SK-N-SH treated with all-trans-retinoic acid at 6 μM for 48 hours (cell line): ENCODE data around the gene B3GALT6.
"Not testable (repeated sequence)": the region's sequence is repeated elsewhere in the genome, so short reads cannot be mapped to it uniquely, and the experiment has no call there.

Experiments
- ATAC-seq: fragments of 200-7000 bp; cut with Tn5 transposase; 3 replicates; pipeline ENCODE4 v1.9.1; 2020; ENCODE audit warnings: mild to moderate bottlenecking, moderate library complexity
- BACH2 ChIP-seq: fragments of 250-450 bp; sonication (Bioruptor Pico); IDR thresholded peaks from 2 replicates; pipeline ENCODE4 v1.9.0; 2021; ENCODE audit warnings: mild to moderate bottlenecking, borderline replicate concordance
- CREB5 ChIP-seq: fragments of 250-450 bp; sonication (Bioruptor Pico); IDR thresholded peaks from 2 replicates; pipeline ENCODE4 v1.5.1; 2020; ENCODE audit warnings: low read depth, mild to moderate bottlenecking, moderate library complexity
- CSDC2 ChIP-seq: fragments of 250-450 bp; sonication (Bioruptor Pico); IDR thresholded peaks from 2 replicates; pipeline ENCODE4 v1.5.0; 2020; ENCODE audit warnings: mild to moderate bottlenecking, moderate library complexity
- ESRRG ChIP-seq: fragments of 250-450 bp; sonication (Bioruptor Pico); IDR thresholded peaks from 2 replicates; pipeline ENCODE4 v1.6.1; 2021; ENCODE audit warnings: mild to moderate bottlenecking
- GLIS3 ChIP-seq: fragments of 250-450 bp; sonication (Bioruptor Pico); IDR thresholded peaks from 2 replicates; pipeline ENCODE4 v1.5.0; 2020; ENCODE audit warnings: mild to moderate bottlenecking, moderate library complexity
- ISL1 ChIP-seq: fragments of 250-450 bp; sonication (Bioruptor Pico); IDR thresholded peaks from 2 replicates; pipeline ENCODE4 v2.1.2; 2022; ENCODE audit warnings: mild to moderate bottlenecking, moderate library complexity
- OSR1 ChIP-seq: fragments of 250-450 bp; sonication (Bioruptor Pico); IDR thresholded peaks from 2 replicates; pipeline ENCODE4 v1.8.0; 2022; ENCODE audit warnings: moderate library complexity, mild to moderate bottlenecking, inconsistent platforms
- PATZ1 ChIP-seq: fragments of 250-450 bp; sonication (Bioruptor Pico); IDR thresholded peaks from 2 replicates; pipeline ENCODE4 v1.8.0; 2020; ENCODE audit warnings: mild to moderate bottlenecking, moderate library complexity, borderline replicate concordance
- PPARA ChIP-seq: fragments of 250-450 bp; sonication (Bioruptor Pico); IDR thresholded peaks from 2 replicates; pipeline ENCODE4 v1.5.0; 2020; ENCODE audit warnings: mild to moderate bottlenecking, borderline replicate concordance
- RARB ChIP-seq: fragments of 250-450 bp; sonication (Bioruptor Pico); IDR thresholded peaks from 2 replicates; pipeline ENCODE4 v1.8.0; 2021; ENCODE audit warnings: mild to moderate bottlenecking, moderate library complexity
- TCF4 ChIP-seq: fragments of 250-450 bp; sonication (Bioruptor Pico); IDR thresholded peaks from 2 replicates; pipeline ENCODE4 v1.8.0; 2021; ENCODE audit warnings: mild to moderate bottlenecking, moderate library complexity, borderline replicate concordance
- TOX ChIP-seq: fragments of 250-450 bp; sonication (Bioruptor Pico); IDR thresholded peaks from 2 replicates; pipeline ENCODE4 v1.8.0; 2021; ENCODE audit warnings: mild to moderate bottlenecking, moderate library complexity, borderline replicate concordance
- ZFP3 ChIP-seq: fragments of 250-450 bp; sonication (Bioruptor Pico); IDR thresholded peaks from 2 replicates; pipeline ENCODE4 v1.5.0; 2020; ENCODE audit warnings: mild to moderate bottlenecking, moderate library complexity
- ZNF565 ChIP-seq: fragments of 450-650 bp; formaldehyde crosslinking; conservative IDR thresholded peaks from 2 replicates; pipeline ENCODE4 v1.5.0; 2020; ENCODE audit warnings: low read depth, mild to moderate bottlenecking, moderate library complexity
- ZNF70 ChIP-seq: fragments of 450-650 bp; formaldehyde crosslinking; IDR thresholded peaks from 2 replicates; pipeline ENCODE4 v1.5.0; 2020; ENCODE audit warnings: mild to moderate bottlenecking, moderate library complexity
- ZNF8 ChIP-seq: fragments of 450-650 bp; formaldehyde crosslinking; IDR thresholded peaks from 2 replicates; pipeline ENCODE4 v1.5.0; 2020; ENCODE audit warnings: mild to moderate bottlenecking, moderate library complexity
- TF ChIP-seq, protein P1 (sequence below): fragments of 250-450 bp; sonication (Bioruptor Pico); IDR thresholded peaks from 2 replicates; pipeline ENCODE4 v1.5.0; 2020; ENCODE audit warnings: mild to moderate bottlenecking, moderate library complexity

Gene B3GALT6

DNA sequence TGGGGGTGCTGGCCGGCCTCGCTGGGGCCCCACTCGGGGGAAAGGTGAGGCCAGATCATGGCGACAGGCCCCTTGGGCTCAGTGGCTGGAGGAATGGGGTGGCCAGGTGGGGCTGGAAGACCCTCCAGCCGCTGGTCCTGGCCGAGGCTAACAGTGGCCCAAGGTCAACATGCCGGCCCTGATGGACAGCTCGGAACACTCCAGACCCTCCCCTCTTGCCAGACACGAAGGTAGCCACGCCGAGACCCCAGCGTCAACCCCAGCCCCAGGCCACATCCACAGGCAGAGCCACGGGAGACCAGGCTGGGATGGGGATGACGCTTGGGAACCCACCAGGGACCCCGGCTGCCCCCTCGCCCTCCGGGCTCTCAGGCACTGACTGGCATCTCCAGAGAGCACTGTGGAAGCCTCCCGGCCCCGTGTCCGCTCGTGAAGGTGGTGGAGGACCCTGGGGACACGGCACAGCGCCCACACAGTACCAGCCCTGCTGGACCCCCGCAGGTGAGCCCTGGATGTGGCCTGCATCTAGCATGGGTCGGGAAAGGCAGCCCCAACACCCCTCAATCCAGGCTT is 15.4 kb downstream of the B3GALT6 start (continued):
- TF ChIP-seq, protein P1, sequence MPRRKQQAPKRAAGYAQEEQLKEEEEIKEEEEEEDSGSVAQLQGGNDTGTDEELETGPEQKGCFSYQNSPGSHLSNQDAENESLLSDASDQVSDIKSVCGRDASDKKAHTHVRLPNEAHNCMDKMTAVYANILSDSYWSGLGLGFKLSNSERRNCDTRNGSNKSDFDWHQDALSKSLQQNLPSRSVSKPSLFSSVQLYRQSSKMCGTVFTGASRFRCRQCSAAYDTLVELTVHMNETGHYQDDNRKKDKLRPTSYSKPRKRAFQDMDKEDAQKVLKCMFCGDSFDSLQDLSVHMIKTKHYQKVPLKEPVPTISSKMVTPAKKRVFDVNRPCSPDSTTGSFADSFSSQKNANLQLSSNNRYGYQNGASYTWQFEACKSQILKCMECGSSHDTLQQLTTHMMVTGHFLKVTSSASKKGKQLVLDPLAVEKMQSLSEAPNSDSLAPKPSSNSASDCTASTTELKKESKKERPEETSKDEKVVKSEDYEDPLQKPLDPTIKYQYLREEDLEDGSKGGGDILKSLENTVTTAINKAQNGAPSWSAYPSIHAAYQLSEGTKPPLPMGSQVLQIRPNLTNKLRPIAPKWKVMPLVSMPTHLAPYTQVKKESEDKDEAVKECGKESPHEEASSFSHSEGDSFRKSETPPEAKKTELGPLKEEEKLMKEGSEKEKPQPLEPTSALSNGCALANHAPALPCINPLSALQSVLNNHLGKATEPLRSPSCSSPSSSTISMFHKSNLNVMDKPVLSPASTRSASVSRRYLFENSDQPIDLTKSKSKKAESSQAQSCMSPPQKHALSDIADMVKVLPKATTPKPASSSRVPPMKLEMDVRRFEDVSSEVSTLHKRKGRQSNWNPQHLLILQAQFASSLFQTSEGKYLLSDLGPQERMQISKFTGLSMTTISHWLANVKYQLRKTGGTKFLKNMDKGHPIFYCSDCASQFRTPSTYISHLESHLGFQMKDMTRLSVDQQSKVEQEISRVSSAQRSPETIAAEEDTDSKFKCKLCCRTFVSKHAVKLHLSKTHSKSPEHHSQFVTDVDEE (CRISPR knock-in tag): no peak
- TF ChIP-seq CREB5 (CRISPR knock-in tag): no peak
- TF ChIP-seq CSDC2: no peak

DNA sequence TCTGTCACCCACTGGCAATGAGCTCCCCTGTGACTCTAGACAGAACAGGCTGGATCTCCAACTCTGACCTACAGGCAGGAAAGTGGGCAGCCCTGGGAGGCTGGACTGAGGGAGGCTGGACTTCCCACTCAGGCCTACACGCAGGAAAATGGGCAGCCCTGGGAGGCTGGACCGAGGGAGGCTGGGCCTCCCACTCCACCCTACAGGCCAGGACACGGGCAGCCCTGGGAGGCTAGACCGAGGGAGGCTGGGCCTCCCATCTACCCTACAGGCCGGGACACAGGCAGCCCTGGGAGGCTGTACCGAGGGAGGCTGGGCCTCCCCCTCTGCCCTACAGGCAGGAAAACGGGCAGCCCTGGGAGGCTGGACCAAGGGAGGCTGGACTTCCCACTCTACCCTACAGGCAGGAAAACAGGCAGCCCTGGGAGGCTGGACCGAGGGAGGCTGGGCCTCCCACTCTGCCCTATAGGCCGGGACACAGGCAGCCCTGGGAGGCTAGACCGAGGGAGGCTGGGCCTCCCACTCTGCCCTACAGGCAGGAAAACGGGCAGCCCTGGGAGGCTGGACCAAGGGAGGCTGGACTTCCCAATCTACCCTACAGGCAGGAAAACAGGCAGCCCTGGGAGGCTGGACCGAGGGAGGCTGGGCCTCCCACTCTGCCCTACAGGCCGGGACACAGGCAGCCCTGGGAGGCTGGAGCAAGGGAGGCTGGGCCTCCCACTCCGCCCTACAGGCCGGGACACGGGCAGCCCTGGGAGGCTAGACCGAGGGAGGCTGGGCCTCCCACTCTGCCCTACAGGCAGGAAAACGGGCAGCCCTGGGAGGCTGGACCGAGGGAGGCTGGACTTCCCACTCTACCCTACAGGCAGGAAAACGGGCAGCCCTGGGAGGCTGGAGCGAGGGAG is 16.2 kb downstream of the B3GALT6 start:
- ATAC-seq: not testable (repeated sequence)

GRCh38 chr1:1250786-1251284 is 18.8 kb downstream of the B3GALT6 start:
- no peak for ATAC-seq
- no peak for TF ChIP-seq TCF4 (CRISPR knock-in tag)
- TF ChIP-seq GLIS3 (CRISPR knock-in tag): no peak
- TF ChIP-seq ZFP3 (CRISPR knock-in tag): no peak
- no peak for TF ChIP-seq CSDC2
- TF ChIP-seq ISL1 (CRISPR knock-in tag): no peak
- TF ChIP-seq ESRRG (CRISPR knock-in tag): no peak
- no peak for TF ChIP-seq TOX
- TF ChIP-seq, protein P1 (CRISPR knock-in tag): no peak
- TF ChIP-seq BACH2 (CRISPR knock-in tag): no peak
- TF ChIP-seq RARB (CRISPR knock-in tag): no peak
- no peak for TF ChIP-seq CREB5 (CRISPR knock-in tag)
- no peak for TF ChIP-seq ZNF70 (CRISPR knock-in tag)
- no peak for TF ChIP-seq OSR1 (CRISPR knock-in tag)
- no peak for TF ChIP-seq ZNF565 (CRISPR knock-in tag)

DNA sequence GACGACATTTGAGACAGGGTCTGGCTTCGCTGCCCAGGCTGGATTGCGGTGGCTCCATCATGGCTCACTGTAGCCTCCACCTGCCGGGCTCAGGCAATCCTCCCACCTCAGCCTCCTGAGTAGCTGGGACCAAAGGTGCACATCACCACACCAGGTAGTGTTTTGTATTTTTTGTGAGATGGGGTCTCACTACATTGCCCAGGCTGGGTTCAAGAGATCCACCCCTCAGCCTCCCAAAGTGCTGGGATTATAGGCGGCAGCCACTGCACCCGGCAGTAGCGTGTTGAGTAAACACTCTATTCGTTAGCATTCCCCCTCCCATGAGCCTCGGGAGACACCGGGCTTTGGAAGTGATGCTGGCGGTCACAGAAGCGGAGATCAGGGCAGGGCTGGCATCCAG is 21.3 kb downstream of the B3GALT6 start:
- no peak for ATAC-seq
- TF ChIP-seq ZNF70 (CRISPR knock-in tag) (no peak), RARB (CRISPR knock-in tag) (no peak)

- no peak for ATAC-seq
- no peak for TF ChIP-seq ZNF8 (CRISPR knock-in tag)
- no peak for TF ChIP-seq ZFP3 (CRISPR knock-in tag)
- TF ChIP-seq PATZ1 (CRISPR knock-in tag): no peak
- TF ChIP-seq PPARA: no peak
- TF ChIP-seq, protein P1 (CRISPR knock-in tag): no peak
Observed at GRCh38 chr1:1253972-1254666, 22.1 kb downstream of the B3GALT6 start.
